ENCODE measurements around the gene MBOAT1.

Gene MBOAT1

GRCh38 chr6:20207088-20207418 lies 5.2 kb downstream of the MBOAT1 start:
- TF ChIP-seq, protein P1, sequence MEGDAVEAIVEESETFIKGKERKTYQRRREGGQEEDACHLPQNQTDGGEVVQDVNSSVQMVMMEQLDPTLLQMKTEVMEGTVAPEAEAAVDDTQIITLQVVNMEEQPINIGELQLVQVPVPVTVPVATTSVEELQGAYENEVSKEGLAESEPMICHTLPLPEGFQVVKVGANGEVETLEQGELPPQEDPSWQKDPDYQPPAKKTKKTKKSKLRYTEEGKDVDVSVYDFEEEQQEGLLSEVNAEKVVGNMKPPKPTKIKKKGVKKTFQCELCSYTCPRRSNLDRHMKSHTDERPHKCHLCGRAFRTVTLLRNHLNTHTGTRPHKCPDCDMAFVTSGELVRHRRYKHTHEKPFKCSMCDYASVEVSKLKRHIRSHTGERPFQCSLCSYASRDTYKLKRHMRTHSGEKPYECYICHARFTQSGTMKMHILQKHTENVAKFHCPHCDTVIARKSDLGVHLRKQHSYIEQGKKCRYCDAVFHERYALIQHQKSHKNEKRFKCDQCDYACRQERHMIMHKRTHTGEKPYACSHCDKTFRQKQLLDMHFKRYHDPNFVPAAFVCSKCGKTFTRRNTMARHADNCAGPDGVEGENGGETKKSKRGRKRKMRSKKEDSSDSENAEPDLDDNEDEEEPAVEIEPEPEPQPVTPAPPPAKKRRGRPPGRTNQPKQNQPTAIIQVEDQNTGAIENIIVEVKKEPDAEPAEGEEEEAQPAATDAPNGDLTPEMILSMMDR (IDR thresholded peaks at IDR 0.05) = no peak

GRCh38 chr6:20205722-20206161 lies 6.5 kb downstream of the MBOAT1 start:
- TF ChIP-seq, protein P1 (IDR thresholded peaks at IDR 0.05) = no peak

DNA sequence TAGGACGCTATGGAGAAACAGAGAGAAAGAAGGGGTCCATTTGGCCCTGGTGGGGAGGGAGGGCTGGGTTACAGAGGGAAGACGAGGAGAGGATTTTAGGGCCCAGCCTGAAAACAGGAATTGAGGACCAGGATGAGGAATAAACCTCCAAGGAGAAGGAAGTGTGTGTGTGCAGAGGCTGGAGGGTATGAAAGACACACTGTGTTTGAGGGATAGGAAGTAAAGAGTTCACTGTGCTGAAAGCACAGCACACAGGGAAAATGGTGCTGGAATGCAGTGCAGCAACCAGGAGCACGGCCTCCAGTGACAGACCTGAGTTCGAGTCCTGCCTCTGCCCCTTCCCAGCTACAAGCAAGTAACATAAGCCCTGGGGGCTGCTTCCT lies 7.8 kb downstream of the MBOAT1 start:
- TF ChIP-seq, protein P1 (IDR thresholded peaks at IDR 0.05) = no peak

DNA sequence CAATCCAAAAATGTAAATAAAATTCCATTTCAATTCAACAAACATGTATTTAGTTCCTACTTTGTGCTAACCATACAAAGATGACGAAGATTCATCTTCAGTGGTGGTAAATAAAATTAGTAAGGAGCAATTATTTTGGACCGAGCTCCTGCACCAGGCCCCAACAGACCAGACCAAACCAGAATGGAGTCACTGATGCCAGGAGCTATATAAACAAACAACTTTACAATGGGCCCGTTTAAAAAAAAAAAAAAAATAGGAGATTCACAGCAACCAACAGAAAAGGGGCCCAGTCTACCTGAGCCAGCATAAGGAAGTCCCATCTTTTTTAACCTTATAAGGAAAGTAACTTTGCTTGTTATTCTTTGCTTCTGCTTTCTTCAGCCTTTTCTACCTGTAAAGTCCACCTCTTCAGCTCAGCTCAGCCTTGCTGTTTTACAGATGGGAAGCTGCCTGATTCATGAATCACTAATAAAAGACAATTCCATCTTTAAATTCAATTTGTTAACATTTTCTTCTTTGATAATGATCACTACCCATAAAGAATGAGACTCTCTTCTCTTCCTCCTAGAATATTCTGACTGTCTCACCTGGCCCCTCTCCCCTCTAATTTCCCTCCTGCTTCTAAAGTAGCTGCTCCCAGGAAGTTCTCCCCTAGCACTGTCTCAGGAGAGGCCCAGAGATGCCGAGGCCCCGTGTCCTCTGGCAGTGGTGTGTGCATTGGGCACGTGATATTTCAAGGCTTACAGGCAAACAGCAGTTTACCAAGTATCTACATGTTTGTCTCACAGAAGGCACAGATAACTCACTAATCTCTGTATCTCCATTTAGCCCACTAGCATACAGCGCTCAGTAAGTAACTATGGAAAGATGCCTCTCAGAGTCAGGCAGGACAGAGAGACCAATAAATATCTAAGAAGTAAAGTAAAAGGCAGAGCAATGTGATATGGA lies 8.4 kb downstream of the MBOAT1 start:
- TF ChIP-seq, protein P1 (IDR thresholded peaks at IDR 0.05) = no peak

DNA sequence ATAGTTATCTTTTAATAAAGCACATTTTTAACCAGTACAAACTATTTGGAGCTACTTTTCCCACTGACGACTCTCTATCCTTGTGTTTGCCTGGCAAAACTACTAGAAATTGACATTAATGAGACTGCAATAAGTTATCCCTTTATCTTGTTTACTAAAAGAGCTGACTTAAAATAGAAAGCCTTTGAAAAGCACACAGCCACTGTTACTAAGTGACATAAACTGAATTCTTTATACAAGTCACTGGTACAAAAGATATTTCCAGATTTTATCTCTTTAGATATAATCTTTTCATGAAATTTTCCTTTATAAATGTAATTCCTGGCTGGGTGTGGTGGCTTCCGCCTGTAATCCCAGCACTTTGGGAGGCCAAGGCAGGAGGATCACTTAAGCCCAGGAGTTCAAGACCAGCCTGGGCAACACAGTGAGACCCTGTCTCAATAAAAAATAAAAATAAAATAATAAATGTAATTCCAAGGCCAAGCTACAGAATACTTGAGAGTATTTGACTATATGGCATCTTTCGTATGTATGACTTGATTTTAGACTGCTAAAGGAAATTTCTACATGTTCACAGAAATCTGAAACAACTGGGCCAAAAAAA lies 9.5 kb downstream of the MBOAT1 start:
- TF ChIP-seq, protein P1 (IDR thresholded peaks at IDR 0.05) = no peak

GRCh38 chr6:20202324-20202658 lies 10.0 kb downstream of the MBOAT1 start:
- TF ChIP-seq, protein P1 (IDR thresholded peaks at IDR 0.05) = no peak

GRCh38 chr6:20200761-20201630 lies 11.3 kb downstream of the MBOAT1 start:
- TF ChIP-seq, protein P1 (IDR thresholded peaks at IDR 0.05) = no peak
